ENCODE data around the gene CMTM8.

CMTM8 gene

DNA sequence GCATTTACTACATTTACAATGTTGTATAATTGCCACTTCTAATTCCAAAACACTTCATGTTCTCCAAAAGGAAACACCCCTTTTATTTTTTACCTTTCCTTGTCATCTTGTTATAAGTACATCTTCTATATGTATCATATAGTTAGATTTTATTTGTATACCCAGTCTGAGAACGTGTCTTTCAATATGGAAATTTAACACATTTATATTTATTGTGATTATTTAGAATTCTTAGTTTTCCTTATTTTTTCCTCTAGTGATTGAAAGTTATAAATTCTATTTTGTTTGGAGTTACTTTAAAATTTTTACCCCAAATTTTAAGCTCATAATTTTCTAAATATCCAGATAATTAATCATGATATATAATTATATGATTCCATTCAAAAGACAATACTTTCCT, 15.8 kb downstream of the CMTM8 start:
- Histone ChIP-seq H3K9me3 (ENCODE audit: control insufficient read depth, insufficient read depth, low read depth, low read length) (peaks cover 7% of the 10 kb centered on the region), H3K36me3 (ENCODE audit: control insufficient read depth, insufficient read depth, low read length) (no peaks in the 10 kb centered on the region), H3K27me3 (ENCODE audit: control insufficient read depth, insufficient read depth, low read length) (no peaks in the 10 kb centered on the region), H3K9ac (ENCODE audit: low read length) (no peak overlapping the region), H3K4me3 (ENCODE audit: low read depth, low read length) (no peak overlapping the region), H3K4me1 (ENCODE audit: control insufficient read depth, insufficient read depth, low read length) (no peaks in the 10 kb centered on the region), H3K27ac (ENCODE audit: low read depth, low read length) (no peak overlapping the region)

- H3K9me3 ChIP-seq (ENCODE audit: control insufficient read depth, insufficient read depth, low read depth, low read length), result peaks cover 7% of the 10 kb centered on the region
- no peaks in the 10 kb centered on the region for H3K4me1 ChIP-seq (ENCODE audit: control insufficient read depth, insufficient read depth, low read length)
Measured at GRCh38 chr3:32255345-32255744, 16.9 kb downstream of the CMTM8 start.

DNA sequence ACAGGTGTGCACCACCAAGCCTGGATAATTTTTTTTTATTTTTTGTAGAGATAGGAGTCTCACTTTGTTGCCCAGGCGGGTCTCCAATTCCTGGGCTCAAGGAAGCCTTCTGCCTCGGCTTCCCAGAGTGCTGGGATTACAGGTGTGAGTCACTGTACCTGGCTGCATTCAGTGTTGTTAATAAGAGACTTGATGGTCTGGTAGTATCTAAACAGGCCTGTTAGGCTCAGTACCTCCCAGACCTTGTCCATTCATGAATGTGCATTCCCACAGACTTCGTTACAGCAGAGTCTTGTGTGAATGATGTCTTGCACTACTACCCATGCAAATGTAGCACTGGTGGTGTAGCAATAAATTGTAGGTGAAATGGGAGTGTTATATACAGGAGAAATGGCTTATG, 17.7 kb downstream of the CMTM8 start:
- no peaks in the 10 kb centered on the region for H3K36me3 ChIP-seq (ENCODE audit: control insufficient read depth, insufficient read depth, low read length)
- no peak overlapping the region for H3K4me3 ChIP-seq (ENCODE audit: low read depth, low read length)
- H3K27ac ChIP-seq (ENCODE audit: low read depth, low read length), result no peak overlapping the region
- H3K9ac ChIP-seq (ENCODE audit: low read length), result no peak overlapping the region
- H3K4me1 ChIP-seq (ENCODE audit: control insufficient read depth, insufficient read depth, low read length), result no peaks in the 10 kb centered on the region
- peaks cover 7% of the 10 kb centered on the region for H3K9me3 ChIP-seq (ENCODE audit: control insufficient read depth, insufficient read depth, low read depth, low read length)
- H3K27me3 ChIP-seq (ENCODE audit: control insufficient read depth, insufficient read depth, low read length), result no peaks in the 10 kb centered on the region

More at GRCh38 chr3:32255345-32255744, 16.9 kb downstream of the CMTM8 start:
- Histone ChIP-seq H3K27me3 (ENCODE audit: control insufficient read depth, insufficient read depth, low read length) (no peaks in the 10 kb centered on the region), H3K9ac (ENCODE audit: low read length) (no peak overlapping the region), H3K36me3 (ENCODE audit: control insufficient read depth, insufficient read depth, low read length) (no peaks in the 10 kb centered on the region), H3K27ac (ENCODE audit: low read depth, low read length) (no peak overlapping the region), H3K4me3 (ENCODE audit: low read depth, low read length) (no peak overlapping the region)

- no peaks in the 10 kb centered on the region for H3K36me3 ChIP-seq (ENCODE audit: control insufficient read depth, insufficient read depth, low read length)
- H3K27ac ChIP-seq (ENCODE audit: low read depth, low read length), result no peak overlapping the region
- H3K4me1 ChIP-seq (ENCODE audit: control insufficient read depth, insufficient read depth, low read length), result no peaks in the 10 kb centered on the region
- H3K9me3 ChIP-seq (ENCODE audit: control insufficient read depth, insufficient read depth, low read depth, low read length), result peaks cover 7% of the 10 kb centered on the region
- no peak overlapping the region for H3K4me3 ChIP-seq (ENCODE audit: low read depth, low read length)
- no peaks in the 10 kb centered on the region for H3K27me3 ChIP-seq (ENCODE audit: control insufficient read depth, insufficient read depth, low read length)
- no peak overlapping the region for H3K9ac ChIP-seq (ENCODE audit: low read length)
Measured at GRCh38 chr3:32257042-32257441, 18.6 kb downstream of the CMTM8 start.

GRCh38 chr3:32257641-32258438, 19.4 kb downstream of the CMTM8 start:
- no peaks in the 10 kb centered on the region for H3K4me1 ChIP-seq (ENCODE audit: control insufficient read depth, insufficient read depth, low read length)
- peaks cover 7% of the 10 kb centered on the region for H3K9me3 ChIP-seq (ENCODE audit: control insufficient read depth, insufficient read depth, low read depth, low read length)
- no peak overlapping the region for H3K27ac ChIP-seq (ENCODE audit: low read depth, low read length)
- H3K27me3 ChIP-seq (ENCODE audit: control insufficient read depth, insufficient read depth, low read length), result no peaks in the 10 kb centered on the region
- no peak overlapping the region for H3K9ac ChIP-seq (ENCODE audit: low read length)
- no peak overlapping the region for H3K4me3 ChIP-seq (ENCODE audit: low read depth, low read length)
- H3K36me3 ChIP-seq (ENCODE audit: control insufficient read depth, insufficient read depth, low read length), result 0 out of 2 replicates have a peak, but pooled peaks cover 2% of the 10 kb centered on the region

DNA sequence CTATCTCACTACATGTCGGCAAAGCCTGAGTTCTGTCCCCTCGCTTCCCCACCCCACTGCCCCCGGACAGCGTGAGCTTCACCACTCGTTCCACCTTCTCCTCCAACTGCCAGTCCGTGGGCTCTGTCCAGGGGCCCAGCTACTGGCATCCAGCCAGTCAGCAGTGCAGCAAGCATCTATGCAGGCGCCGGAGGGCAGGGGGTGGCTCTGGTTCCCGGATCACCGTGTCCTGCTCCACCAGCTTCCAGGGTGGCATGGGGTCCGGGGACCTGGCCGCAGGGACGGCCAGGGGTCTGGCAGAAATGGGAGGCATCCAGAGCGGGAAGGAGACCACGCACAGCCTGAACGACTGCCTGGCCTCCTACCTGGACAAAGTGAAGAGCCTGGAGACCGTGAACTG, 20.4 kb downstream of the CMTM8 start:
- Histone ChIP-seq H3K36me3 (ENCODE audit: control insufficient read depth, insufficient read depth, low read length) (0 out of 2 replicates have a peak, but pooled peaks cover 2% of the 10 kb centered on the region), H3K27me3 (ENCODE audit: control insufficient read depth, insufficient read depth, low read length) (no peaks in the 10 kb centered on the region), H3K9ac (ENCODE audit: low read length) (no peak overlapping the region), H3K4me3 (ENCODE audit: low read depth, low read length) (no peak overlapping the region), H3K27ac (ENCODE audit: low read depth, low read length) (no peak overlapping the region), H3K9me3 (ENCODE audit: control insufficient read depth, insufficient read depth, low read depth, low read length) (peaks cover 3% of the 10 kb centered on the region), H3K4me1 (ENCODE audit: control insufficient read depth, insufficient read depth, low read length) (no peaks in the 10 kb centered on the region)

DNA sequence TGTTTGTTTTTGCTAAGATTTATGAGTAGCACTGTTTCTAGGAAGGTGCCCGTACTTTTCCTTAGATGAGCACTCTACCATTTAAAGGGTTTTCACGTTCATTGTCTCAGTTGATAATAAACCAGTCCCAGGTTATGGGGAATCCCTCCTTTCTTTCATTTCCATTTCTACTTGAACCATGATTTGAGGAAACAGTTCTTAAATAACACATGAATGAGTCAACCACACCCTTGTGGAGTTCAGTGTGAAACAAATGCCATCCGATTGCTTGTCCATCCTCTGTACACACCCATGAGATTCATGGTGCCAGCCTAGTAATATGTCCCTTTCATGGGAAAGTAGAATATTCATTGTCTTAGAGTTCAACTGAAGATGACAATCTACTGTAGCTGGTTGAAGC, 23.1 kb downstream of the CMTM8 start:
- no peaks in the 10 kb centered on the region for H3K9me3 ChIP-seq (ENCODE audit: control insufficient read depth, insufficient read depth, low read depth, low read length)
- H3K4me1 ChIP-seq (ENCODE audit: control insufficient read depth, insufficient read depth, low read length), result no peaks in the 10 kb centered on the region
- no peak overlapping the region for H3K27ac ChIP-seq (ENCODE audit: low read depth, low read length)
- no peak overlapping the region for H3K9ac ChIP-seq (ENCODE audit: low read length)
- H3K36me3 ChIP-seq (ENCODE audit: control insufficient read depth, insufficient read depth, low read length), result 0 out of 2 replicates have a peak, but pooled peaks cover 2% of the 10 kb centered on the region
- H3K4me3 ChIP-seq (ENCODE audit: low read depth, low read length), result no peak overlapping the region
- no peaks in the 10 kb centered on the region for H3K27me3 ChIP-seq (ENCODE audit: control insufficient read depth, insufficient read depth, low read length)

DNA sequence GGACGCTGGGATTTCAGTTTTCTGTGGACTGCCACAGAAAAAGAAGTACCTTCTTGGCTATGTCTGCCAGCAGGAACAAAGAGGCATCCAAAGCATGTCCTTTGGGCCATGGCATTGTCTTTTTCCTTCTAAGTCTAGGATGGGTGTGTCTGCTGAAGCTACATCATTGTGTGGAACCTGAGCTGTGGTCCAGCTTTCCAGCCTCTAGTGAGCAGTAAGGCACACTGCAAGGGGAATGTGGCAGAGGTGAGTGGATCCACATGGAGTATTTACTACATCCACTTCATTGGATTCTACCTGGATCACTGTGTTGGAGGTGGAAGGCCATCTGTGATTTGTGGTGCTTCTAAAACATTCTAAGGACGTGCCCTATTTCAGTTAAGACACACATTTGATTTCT, 23.7 kb downstream of the CMTM8 start:
- Histone ChIP-seq H3K4me1 (ENCODE audit: control insufficient read depth, insufficient read depth, low read length) (no peaks in the 10 kb centered on the region), H3K9ac (ENCODE audit: low read length) (no peak overlapping the region), H3K4me3 (ENCODE audit: low read depth, low read length) (no peak overlapping the region), H3K27me3 (ENCODE audit: control insufficient read depth, insufficient read depth, low read length) (no peaks in the 10 kb centered on the region), H3K27ac (ENCODE audit: low read depth, low read length) (no peak overlapping the region), H3K36me3 (ENCODE audit: control insufficient read depth, insufficient read depth, low read length) (0 out of 2 replicates have a peak, but pooled peaks cover 2% of the 10 kb centered on the region), H3K9me3 (ENCODE audit: control insufficient read depth, insufficient read depth, low read depth, low read length) (no peaks in the 10 kb centered on the region)

- Histone ChIP-seq H3K4me3 (ENCODE audit: low read depth, low read length) (no peak overlapping the region), H3K9me3 (ENCODE audit: control insufficient read depth, insufficient read depth, low read depth, low read length) (no peaks in the 10 kb centered on the region), H3K36me3 (ENCODE audit: control insufficient read depth, insufficient read depth, low read length) (no peaks in the 10 kb centered on the region)
Measured at GRCh38 chr3:32274306-32274705, 35.8 kb downstream of the CMTM8 start.

DNA sequence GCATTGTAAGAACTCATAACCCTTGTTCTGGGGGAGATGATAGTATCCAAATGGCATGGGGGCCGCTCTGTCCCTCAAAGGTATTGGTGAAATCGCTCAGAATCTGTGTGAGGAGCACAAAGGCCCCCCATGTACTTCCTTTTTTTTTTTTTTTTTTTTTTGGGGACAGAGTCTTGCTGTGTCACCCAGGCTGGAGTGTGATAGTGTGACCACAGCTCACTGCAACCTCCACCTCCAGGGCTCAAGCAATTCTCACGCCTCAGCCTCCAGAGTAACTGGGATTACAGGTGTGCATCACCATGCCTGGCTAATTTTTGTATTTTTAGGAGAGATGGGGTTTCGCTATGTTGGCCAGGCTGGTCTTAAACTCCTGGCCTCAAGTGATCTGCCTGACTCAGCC, 37.0 kb downstream of the CMTM8 start:
- Histone ChIP-seq H3K9me3 (ENCODE audit: control insufficient read depth, insufficient read depth, low read depth, low read length) (no peaks in the 10 kb centered on the region), H3K4me3 (ENCODE audit: low read depth, low read length) (no peak overlapping the region), H3K4me1 (ENCODE audit: control insufficient read depth, insufficient read depth, low read length) (no peaks in the 10 kb centered on the region), H3K27ac (ENCODE audit: low read depth, low read length) (no peak overlapping the region), H3K9ac (ENCODE audit: low read length) (no peak overlapping the region), H3K27me3 (ENCODE audit: control insufficient read depth, insufficient read depth, low read length) (no peaks in the 10 kb centered on the region), H3K36me3 (ENCODE audit: control insufficient read depth, insufficient read depth, low read length) (no peaks in the 10 kb centered on the region)

More at GRCh38 chr3:32274306-32274705, 35.8 kb downstream of the CMTM8 start:
- H3K4me1 ChIP-seq (ENCODE audit: control insufficient read depth, insufficient read depth, low read length), result no peaks in the 10 kb centered on the region
- H3K27ac ChIP-seq (ENCODE audit: low read depth, low read length), result no peak overlapping the region
- no peaks in the 10 kb centered on the region for H3K27me3 ChIP-seq (ENCODE audit: control insufficient read depth, insufficient read depth, low read length)
- H3K9ac ChIP-seq (ENCODE audit: low read length), result no peak overlapping the region

GRCh38 chr3:32276279-32276841, 37.9 kb downstream of the CMTM8 start:
- Histone ChIP-seq H3K9me3 (ENCODE audit: control insufficient read depth, insufficient read depth, low read depth, low read length) (no peaks in the 10 kb centered on the region), H3K36me3 (ENCODE audit: control insufficient read depth, insufficient read depth, low read length) (no peaks in the 10 kb centered on the region), H3K4me1 (ENCODE audit: control insufficient read depth, insufficient read depth, low read length) (no peaks in the 10 kb centered on the region), H3K4me3 (ENCODE audit: low read depth, low read length) (no peak overlapping the region), H3K27me3 (ENCODE audit: control insufficient read depth, insufficient read depth, low read length) (no peaks in the 10 kb centered on the region), H3K9ac (ENCODE audit: low read length) (no peak overlapping the region), H3K27ac (ENCODE audit: low read depth, low read length) (no peak overlapping the region)

All from HUES6 (cell line).